HG02642 (cell line): ENCODE measurements around the gene ZNF24.
A peak's percentile ranks its signal among the peaks of the same experiment; 100 is the strongest.

ENCODE experiments used
- ATAC-seq: cut with Tn5 transposase; IDR thresholded peaks from one replicate; pipeline ENCODE4 v1.9.1; 2021; ENCODE audit warnings: mild to moderate bottlenecking; ENCODE audit not compliant: unreplicated experiment, poor library complexity

ZNF24 gene

GRCh38 chr18:35361570-35362321, 17.5 kb upstream of the ZNF24 start:
- no peak for ATAC-seq

GRCh38 chr18:35355140-35355618, 11.0 kb upstream of the ZNF24 start:
- ATAC-seq = peak; percentile 97

DNA sequence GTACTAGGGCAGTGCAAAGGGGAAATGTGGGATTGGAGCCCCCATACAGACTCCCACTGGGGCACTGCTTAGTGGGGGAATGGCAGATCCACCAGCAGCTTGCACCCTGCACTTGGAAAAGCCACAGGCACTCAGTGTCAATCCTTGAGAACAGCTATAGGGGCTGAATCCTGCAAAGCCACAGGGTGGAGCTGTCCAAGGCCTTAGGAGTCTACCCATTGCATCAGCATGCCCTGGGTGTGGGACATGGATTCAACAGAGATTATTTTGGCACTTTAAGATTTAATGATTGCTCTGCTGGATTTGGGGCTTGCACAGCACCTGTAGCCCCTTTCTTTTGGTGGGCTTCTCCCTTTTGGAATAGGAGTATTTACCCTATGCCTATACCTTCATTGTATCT, 8.6 kb upstream of the ZNF24 start:
- ATAC-seq = no peak

- no peak for ATAC-seq
Measured at GRCh38 chr18:35352283-35352682, 8.1 kb upstream of the ZNF24 start.

DNA sequence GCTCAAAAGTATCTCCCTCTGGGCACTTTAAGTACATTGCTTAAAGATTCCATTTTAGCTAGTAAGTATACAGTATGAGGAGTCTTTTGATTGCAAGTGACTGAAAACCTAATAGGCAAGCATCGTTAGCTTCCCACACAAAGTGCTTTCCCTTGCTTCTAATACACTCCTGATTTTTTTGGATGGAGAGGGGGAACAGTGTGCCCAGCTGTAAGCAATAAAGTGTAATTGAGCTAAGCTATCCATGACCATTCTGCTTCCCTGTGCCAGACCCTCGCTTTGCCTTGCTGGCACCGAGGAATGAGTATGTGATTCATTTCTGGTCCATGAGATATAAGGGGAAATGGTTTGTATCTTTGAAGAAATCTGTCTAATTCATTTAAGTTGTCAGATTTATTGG, 3.8 kb upstream of the ZNF24 start:
- no peak for ATAC-seq

- ATAC-seq = no peak
Measured at GRCh38 chr18:35345950-35346349, 1.7 kb upstream of the ZNF24 start.

GRCh38 chr18:35345460-35345921, 1.3 kb upstream of the ZNF24 start:
- ATAC-seq = no peak

DNA sequence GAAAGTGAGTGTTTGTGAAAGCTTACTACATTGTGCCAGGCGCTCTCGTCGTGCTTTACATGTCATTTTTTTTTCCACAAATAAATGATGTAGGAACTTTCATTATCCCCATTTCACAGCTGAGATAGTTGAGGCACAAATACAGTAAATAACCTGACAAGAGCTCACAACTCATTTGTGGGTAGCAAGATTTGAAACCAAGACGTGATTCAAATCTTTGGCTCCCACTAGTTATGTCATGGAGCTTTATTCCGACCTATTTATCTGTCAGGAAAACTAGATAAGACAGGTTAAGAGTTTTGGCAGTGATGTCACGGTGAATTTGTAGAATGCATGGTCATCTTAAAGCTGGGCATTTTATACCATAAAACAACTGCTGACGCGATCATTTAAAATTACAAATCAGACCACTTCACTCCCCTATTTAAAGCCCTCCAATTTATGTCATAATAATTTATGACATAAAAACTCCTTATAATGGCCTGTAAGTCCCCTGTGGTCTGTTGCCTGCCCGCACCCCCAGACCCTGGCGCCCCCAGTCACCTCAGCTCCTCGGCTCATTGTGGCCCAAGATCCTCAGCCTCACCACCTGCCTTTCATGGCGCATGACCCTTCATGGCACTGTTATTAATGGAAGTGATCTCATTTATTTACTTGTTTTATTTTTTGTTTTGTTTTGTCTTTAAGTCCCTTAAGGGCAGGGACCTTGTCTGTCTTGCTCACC, 678 bp upstream of the ZNF24 start:
- no peak for ATAC-seq

DNA sequence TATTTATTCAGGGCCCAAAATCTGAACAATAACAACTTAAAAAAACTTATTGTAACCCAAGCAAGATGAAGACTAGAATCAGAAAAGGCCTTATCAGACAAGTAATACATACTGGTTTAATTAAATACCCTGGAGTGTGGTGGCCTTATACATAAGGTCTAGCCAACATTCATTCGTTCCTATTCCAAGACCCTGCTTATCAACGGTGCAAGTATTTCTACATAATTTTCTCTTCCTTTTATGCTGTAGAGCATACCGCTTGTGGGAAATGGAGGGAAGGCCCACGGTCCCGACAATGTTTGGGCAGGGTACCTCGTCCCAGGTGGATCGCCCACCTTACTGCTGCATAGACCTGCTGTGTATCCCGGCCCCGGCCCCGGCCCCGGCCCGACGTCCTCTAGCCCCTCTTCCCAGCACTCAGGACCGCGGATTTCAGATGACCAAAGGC, 708 bp downstream of the ZNF24 start:
- no peak for ATAC-seq

DNA sequence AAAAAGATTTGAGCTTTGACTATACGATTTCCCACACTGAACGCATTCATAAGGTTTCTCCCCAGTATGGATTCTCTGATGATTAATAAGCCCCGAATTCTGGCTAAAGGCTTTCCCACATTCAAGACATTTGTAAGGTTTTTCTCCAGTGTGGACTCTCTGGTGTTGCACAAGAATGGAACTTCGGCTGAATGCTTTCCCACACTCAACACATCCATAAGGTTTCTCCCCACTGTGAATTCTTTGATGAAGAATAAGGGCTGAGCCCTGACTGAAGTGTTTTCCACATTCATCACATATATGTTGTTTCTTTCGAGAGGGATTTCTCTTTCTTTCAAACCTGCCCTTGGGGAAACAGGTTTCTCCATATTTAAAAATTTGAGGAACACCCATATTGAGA, 6.9 kb downstream of the ZNF24 start:
- ATAC-seq = no peak

GRCh38 chr18:35335866-35336265, 8.4 kb downstream of the ZNF24 start:
- ATAC-seq = no peak

GRCh38 chr18:35334821-35335220, 9.4 kb downstream of the ZNF24 start:
- no peak for ATAC-seq

DNA sequence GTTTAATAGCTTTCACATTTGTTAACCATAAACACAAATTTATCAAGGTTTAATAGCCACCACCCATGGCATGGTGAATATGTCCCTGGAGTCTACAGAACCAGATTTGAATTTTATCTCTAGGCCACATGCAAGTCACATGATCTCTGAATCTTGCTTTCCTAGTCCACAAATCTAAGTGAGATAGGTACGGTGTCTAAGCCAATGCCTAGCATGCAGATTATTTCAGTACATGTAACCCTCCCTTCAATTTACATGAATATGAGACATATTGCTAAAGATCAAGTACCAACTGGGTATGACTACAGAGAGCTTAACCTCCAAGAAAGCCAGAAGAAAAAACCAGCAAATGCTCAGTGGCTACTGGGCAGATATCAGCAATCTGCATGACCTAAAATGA, 10.0 kb downstream of the ZNF24 start:
- no peak for ATAC-seq

DNA sequence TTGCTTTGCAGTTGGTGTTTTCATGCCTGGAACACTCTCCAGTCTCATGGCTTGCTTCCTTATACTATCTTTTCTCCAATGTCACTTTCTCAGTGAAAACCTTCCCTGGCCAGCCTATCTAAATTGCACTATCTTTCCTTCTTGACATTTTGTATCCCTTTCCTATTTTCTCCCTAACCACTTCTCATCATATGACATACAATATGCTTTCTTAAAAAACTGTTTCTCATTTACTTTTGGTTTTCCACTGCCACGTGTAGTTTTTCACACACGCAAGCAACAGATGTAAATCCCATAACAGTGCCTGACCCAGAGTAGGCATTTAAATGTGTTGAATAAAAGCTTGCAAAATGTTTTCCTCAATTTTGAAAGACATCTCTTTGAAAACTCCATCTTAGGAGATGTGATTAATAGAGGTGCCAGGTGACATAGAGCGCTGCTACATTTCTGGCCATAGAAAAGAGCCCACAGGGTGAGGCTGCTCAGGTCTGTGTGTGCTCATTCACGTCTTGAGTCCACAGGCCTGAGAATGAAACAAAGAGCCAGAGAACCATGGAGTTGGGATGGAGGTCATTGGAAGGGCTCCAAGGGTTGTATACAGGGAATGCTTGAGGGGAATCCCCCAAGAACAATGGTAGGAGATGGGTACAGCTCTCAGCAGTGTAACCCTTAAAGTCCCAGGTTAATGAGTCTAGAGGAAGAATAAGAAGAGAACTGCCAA, 12.7 kb downstream of the ZNF24 start:
- ATAC-seq = no peak

GRCh38 chr18:35328868-35329267, 15.4 kb downstream of the ZNF24 start:
- no peak for ATAC-seq

DNA sequence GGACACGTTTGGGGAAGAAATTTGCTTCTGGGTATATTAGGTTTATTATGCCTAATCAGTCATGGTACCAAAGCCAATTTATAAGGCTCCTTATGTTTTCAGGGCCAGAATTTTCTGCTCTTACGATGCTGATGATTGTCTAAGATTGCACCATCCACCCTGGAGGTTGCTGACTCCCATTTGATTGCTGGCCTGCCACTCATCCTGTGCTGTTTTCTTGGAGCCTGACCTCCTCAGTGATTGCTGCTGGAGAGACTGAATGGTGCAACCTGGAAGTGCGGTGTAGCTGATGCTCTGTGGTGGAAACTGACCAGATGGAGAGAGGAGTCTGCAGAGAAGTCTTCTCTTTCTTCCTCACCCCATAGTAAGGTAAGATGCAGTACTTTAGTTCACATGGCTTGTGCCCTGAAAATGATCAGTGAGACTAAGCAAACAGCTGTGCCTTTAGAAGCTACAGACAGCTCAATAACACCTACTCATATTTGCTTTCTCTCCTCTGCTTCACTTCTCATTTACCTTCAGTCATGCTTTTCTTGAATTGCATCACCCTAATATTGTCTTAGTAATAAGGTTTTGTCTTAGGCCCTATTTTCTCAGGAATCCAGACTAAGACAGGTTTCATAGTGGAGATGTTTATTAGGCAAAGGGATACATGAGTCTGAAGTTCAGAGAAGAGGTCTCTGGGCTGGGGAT, 17.4 kb downstream of the ZNF24 start:
- ATAC-seq = no peak

DNA sequence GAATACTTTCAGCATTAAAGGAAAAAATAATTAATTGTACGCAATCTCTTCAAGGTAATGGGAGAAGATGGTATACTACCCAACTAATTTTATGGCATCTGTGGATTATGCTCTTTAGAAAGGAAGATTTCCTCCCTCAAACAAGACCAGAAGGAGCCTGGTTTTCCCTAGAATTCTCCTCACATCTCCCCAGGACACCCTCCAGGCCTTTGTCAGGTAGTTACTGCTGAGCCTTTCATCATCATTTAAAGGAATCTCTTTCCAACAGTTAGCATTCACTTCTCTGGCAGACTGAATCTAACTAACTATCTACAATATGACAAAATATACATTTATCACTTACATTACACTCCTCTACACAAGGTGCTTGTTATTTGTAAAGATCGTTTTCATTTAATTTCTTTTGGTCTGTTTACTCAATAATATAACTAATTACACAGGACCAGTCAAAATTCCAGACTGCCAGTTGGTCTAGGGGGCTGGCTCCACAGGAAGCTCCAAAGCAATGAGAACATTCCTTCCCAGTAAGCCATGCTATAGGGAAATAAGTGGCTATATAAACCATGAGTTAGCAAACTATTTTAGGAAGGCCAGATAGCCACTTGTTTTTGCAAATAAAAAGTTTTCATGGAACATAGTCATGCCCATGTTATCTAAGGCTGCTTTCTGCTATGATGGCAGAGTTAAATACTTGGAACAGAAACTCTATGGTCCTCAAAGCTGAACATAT, 19.1 kb downstream of the ZNF24 start:
- ATAC-seq = no peak

DNA sequence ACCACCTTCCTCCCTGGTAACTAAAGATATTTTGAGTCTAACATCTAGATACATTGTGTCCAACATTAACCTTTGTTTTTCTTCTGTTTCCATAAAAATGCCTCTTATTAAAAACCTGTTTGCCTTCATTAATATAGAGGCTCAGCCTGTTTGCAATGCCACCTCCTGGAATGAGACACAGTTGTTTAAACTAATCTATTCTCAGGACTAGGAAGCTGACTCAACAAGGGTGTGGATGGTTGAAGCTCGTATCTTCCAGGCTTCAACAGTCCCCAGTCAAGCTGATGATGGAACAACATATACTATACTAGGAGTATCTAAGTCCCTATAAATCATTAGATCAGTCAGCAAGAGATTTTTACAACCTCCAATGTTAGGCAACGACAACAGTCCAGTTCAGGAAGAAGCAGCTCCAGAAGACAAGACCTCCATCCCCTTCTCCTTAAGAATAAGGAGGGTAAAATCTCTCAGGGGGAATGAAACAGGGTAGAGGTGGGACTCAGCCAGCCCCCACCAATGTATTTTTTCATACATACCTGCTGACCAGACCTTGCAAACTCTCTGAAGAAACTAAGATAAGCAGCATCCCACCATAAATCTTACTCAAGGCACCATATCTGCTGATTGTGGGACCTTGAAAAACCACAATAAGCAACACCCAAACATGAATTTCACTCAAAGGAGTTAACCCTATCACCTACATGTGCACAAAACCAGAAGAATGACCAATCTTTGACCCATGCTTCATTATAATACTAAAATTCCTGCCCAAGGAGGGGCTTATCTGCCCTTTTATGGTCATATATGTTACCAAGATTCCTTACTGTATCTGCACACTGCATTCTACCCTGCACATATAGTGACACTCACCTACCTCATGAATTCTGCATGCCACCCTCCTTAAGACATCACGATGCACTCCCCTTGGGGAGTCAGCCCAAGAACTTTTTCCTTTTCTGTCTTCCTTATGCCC, 21.4 kb downstream of the ZNF24 start:
- no peak for ATAC-seq

- no peak for ATAC-seq
Measured at GRCh38 chr18:35311496-35311895, 32.7 kb downstream of the ZNF24 start.
